GM18526 (cell line): Measurements from ENCODE around the gene MAP3K3.

Experiments used
- POLR2A ChIP-seq: IDR thresholded peaks from 3 replicates; pipeline ENCODE4 v1.6.1; 2011; ENCODE audit not compliant: insufficient read length; ENCODE audit errors: extremely low read depth

MAP3K3 gene

DNA sequence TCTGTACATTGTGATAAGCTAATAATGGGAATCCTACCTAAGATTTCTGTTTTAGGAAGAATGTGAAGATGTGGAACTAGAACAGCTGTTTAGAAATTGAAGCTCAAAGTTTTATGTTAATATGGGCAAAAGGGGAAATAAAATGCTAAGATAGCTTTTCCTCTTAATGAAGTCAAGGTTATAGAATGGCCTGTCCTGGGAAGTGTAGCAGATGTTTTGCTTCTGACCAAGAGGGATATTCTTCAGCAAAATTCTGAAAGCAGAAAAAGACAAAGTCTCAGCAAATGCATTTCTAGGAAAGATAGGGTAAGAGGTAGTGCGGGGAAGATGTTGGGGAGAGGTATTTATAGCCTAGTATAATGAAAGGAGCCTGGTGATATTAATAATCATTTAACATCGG lies 13.1 kb downstream of the MAP3K3 start:
- TF ChIP-seq POLR2A, result no peak

DNA sequence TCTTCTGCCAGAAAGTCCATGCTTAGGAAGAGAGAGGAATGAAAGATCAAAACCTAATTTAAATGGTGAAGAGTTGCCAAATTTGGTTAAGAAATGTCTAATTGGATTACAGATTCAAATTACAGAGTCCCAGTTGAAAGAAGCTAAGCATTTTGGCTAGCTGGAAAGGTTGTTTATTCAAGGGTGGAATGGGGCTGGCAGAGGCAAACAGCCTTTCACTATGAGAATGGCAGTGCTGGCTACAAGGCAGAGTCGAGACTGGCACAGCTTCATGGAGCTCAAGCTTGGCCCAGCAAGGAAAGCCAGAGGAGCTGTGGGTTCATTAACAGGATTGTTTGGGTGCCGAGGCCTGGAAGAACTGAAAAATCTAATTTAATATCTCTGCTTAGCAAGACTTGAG lies 13.6 kb downstream of the MAP3K3 start:
- no peak for TF ChIP-seq POLR2A

DNA sequence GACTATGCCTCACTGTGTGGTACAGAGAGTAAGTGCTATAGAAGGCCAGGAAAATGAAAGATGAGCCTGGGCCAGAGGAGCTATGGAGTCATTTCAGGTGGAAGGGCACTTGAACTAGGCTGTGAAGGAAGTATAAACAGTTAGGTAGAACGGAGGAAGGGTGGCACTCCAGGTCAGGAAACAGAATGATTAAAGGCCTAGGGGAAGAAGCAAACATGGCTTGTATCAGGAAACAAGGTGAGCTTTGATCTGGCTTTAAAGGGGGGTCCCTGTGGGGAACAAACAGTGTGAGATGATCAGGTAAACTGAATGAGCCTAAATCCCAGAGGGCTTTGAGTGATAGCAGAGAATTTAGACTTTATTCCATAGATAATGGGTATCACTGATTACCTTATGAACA lies 16.9 kb downstream of the MAP3K3 start:
- TF ChIP-seq POLR2A, result no peak

DNA sequence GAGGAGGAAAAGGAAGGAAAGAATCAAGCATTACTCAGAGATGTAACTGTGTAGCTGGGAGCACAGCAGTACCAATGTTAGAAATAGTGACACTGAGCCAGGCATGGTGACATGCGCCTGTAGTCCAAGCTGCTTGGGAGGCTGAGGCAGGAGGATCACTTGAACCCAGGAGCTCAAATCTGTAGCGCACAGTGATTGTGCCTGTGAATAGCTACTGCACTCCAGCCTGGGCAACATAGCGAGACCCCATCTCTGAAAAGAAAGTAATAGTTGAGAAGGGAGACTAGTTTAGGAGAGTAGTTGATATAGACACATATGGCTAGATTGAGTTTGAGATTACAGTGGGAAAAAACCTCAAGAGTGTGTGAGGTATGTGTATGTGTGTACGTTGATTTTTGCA lies 17.8 kb downstream of the MAP3K3 start:
- TF ChIP-seq POLR2A, result no peak

DNA sequence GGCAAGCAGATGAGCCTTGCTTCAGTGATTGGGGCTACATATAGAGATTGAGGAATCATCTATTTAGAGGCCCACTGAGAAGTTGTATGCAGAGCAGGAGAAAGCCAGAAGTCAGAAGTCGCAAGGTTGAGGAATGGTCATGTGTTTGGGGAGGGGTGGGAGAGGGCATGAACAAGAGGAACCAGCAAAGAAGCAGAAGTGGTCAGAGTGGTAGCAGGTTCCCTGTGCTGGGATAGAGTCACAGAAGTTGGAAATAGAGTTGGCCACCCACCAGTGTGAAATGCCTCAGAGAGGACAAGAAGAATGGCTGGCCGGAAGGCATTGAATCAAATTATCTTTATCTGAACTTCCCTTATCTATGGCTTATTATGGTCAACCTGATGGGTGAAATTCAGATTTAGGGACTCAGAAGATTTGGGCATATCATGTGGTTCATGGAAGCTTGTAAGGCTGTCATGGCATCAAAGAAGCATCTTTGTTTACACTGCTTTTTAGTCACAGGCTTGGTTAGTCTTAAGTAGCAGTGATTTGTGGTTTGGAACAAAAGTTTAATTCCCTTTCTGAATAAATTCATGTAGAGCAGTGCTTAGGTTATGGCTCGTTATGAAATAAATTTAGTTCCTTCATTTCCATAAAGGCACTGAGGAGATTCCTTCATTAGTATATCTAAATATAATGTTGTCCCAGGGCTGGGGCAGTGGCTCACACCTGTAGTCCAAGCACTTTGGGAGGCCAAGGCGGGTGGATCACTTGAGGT lies 19.7 kb downstream of the MAP3K3 start:
- TF ChIP-seq POLR2A, result no peak

DNA sequence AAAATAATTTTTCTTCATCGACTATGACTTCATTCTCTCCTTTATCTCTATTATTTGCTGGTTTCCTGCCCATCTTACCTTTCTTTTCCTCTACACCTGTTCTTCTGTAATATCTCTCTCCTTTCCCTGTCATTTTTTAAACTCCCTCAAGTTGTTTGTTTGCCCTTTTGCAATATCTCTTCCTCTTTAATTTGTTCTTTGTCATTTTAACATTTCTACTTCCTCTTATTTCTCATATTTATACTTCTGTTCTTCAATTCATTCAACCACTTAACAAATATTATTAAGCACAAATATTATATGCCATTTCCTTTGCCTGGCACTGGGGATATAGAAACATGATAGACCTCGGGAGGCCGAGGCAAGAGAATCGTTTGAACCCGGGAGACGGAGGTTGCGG lies 22.6 kb downstream of the MAP3K3 start:
- no peak for TF ChIP-seq POLR2A

DNA sequence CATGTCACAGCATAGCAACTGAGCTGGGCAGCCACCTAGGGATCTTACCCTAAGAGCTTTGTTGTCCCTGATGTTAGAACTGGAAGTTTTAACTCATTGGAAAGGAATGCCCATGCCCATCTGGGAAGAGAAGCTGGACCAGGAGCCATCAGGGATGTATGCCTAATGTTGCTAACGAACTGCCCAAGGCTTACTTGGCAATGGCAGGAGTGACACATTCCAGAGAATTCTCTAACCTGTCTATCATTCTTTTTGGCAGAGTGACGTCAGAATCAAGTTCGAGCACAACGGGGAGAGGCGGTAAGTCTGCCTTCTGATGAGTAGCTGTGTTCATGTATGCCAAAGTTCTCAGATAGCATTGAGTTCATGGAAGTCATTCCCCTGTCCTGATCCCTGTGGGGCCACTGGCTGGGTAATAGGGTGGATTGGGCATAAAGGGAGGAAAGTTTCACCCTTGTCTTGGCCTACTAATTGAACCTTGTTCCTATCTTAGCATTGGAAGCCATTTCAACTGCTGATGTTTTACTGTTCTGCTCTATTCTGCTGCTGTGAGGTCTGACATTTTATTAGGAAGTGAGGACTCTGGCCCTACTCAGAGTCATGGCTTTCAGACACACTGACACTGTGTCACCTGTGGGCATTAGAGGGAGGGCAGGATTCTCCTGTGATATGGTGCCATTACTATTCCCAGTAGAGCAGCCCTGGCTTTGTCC lies 23.7 kb downstream of the MAP3K3 start:
- TF ChIP-seq POLR2A, result no peak

DNA sequence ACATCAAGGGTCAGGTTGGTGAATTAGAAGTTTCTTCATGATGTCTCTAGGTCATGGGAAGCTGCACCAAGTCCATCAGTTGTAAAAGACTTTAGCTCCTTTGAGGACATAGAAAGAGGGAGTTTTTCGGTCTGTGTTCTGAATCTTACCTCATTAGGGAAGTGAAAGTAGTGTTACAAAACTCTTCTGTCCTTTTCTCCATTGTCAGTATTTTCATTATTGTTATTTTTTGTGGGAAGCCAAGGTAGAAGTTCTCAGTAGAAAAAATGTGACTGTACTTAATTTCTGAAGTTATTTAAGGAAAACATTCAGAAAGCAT lies 24.2 kb downstream of the MAP3K3 start:
- TF ChIP-seq POLR2A, result no peak

DNA sequence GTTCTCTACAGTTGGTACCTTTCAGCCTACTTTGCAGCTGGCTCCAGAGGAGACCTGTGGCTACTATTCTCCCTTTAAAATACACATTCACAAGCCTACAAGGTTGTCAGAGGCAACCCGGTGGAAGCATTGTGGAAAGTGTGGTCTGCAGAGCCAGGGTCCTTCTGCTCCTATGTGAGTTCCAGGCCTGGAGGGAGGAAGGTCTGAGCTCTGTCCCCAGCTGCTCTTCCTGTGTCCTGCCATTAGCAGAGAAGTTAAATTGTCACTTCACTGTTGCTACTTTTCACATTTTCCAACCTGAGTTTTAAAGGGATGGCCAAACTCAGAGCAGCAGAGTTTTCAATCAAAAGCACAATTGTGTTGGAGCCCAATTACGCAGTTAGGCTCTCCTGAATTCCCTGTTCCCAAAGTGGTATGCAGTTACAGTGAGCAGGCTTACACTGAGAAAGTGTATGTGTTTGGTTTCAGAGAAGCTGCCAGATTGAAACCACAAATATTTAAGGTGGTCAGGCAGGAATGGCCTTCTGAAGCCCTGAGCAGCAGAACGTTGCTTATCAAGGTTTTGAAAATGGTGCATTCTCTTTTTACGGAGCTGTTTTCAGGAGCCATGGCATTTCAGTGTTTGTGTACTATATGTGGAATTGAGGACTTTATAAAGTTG lies 25.0 kb downstream of the MAP3K3 start:
- no peak for TF ChIP-seq POLR2A

DNA sequence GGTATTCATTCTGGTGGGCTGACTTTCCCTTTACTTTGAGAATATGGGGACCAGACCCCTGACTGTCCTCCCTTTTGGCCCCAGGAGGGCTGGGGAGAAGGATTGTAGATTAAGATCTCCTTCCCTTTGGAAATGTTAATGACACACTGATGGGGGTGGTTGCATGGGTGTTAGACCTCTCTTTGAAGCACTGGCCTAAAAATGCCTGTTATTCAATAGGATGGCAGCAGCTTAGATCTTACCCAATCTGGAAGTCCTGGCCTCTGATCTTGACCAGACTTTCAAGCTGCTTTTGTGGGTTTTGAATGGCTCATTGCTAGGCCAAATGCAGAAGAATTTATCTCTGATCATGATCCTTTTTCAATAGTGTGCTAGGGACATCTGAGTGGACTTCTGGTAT lies 25.7 kb downstream of the MAP3K3 start:
- no peak for TF ChIP-seq POLR2A

DNA sequence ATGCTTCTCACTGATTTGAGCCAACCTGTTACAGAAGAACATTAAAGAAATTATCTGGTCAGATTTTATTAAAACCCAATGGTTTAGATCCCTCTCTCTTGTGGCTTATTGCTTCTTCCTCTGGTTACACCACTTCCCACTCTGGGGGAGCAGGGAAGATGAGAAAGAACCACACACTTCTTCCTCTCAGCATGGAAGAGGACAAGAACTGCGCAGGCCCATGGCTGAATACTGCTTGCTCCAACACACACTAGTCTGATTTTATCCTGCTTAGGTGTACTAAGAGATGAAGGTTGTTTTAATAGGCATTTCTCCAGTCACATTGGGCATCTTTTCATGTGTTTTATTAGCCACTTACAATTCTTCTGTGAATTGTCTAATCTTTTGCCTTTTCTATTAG lies 27.6 kb downstream of the MAP3K3 start:
- no peak for TF ChIP-seq POLR2A

DNA sequence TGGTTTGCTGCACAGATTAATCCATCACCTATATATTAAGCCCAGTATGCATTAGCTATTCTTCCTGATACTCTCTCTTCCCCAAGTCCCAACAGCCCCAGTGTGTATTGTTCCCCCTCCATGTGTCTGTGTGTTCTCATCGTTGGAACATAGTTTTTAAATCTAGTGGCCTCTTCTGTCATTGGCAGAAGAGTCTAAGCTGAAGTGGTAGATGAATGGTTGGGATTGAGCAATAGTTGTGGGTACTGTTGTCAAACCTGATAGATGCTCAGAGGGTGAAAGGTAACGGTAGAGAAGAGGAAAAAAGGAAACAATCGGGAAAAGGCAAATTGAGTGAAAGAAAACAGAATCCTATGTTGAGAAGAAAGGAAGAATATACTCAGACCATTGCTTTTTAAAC lies 29.9 kb downstream of the MAP3K3 start:
- no peak for TF ChIP-seq POLR2A

DNA sequence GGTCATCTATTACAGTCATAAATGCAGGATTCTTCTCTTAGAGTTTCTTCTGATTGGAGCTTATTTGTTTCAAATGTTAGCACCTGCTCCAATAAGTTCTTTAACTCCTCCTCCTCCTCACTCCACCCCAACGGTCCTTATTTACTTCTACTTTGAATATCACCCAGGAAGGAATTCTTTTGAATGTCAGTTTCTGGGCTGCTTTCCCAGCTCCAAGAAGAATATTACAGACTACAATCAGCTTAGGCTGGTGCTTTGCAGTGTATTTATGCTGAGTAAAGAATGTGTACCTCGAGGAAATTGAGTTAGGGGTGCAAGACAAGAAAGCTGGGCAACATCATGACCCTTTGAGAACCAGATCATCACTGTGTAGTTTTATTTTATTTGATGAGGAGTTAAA lies 30.8 kb downstream of the MAP3K3 start:
- TF ChIP-seq POLR2A, result no peak

DNA sequence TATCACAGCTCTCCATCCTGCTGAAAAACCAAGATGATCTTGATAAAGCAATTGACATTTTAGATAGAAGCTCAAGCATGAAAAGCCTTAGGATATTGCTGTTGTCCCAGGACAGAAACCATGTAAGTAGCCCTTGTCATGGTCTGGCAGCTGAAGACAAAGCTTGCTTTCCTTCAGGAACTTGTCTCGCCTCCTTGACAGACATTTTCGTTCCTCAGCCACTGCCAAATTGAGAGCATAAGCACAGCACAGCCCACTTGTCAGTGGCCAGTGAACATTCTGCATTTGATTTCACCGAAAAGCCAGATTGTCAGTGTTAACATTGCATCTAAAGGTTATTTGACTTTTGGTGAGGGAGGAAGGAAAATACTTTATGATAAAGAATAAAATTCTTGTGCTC lies 35.6 kb downstream of the MAP3K3 start:
- no peak for TF ChIP-seq POLR2A

DNA sequence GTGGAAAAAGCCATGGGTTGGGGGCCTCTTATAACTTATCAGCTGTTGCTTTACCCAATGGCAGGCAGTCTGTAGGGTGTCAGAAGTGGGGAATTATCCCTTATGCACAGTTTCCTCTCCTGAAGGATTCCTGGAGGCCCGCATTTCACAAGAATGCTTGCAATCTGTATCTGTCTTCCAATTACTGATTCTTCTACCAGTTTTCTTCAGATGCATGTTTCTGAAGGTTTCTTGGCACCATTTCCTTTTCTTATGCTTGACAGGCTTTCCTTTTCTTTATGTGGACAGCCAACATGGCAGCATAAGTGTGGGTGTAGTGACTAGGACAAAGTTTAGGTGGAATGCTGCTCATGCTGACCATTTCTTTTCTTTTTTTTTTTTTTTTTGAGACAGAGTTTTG lies 36.1 kb downstream of the MAP3K3 start:
- no peak for TF ChIP-seq POLR2A

DNA sequence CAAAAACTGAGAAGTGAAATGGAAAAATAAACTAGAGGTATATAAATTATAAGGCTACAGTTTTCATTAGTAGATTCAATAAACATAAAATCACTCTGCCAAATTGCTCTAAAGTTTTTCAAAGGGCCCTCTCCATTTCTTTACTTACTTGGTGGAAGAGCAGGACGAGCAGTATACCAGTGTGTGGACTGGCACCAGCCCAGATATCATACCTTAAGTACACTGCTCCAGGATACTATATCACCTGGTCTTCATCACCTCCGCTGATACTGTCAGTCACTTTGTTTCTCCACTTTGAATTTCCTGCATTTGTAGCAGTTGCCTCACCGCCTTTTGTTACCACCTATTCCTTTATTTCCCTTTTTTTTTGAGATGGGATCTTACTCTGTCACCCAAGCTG lies 37.6 kb downstream of the MAP3K3 start:
- no peak for TF ChIP-seq POLR2A
